ENCODE data around the gene DUSP3. TPM values are rescaled to one million over a fixed set of nuclear protein-coding genes. Genes with fewer than 3 reads are reported as not detected.
"Not testable (repeated sequence)": the region's sequence is repeated elsewhere in the genome, so short reads cannot be mapped to it uniquely, and the experiment has no call there.

The DUSP3 gene
- total RNA-seq, 2 donors from 2014 or later: 15.5 to 19.0 TPM

DNA sequence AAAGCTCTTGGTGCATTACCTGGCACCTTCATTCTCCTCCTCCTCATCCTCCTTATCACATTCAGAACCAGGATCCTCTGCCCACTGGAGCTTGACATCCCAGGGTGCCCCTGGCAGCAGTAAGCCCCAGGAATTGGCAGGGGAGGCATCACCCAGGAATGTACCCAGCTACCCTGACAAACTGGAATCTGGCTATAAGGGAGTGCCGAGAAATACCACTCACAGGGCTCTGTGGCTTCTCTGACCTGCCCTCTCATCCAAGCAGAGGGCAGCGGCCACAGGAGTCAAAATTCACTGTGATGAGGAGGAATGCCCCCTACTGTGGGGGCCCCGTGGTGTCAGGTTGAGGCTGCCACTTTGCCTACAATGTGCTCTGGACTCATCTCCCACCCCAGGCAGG lies 34.6 kb upstream of the DUSP3 start:
- H3K4me1 Mint-ChIP-seq: no peaks in the 10 kb centered on the region
- ATAC-seq: no peak
- no peak overlapping the region for H3K4me3 Mint-ChIP-seq
- no peaks in the 10 kb centered on the region for H3K36me3 Mint-ChIP-seq (ENCODE audit: low read depth)
- H3K27ac Mint-ChIP-seq: no peak overlapping the region
- H3K9me3 ChIP-seq (ENCODE audit: control insufficient read depth, low read length, poor library complexity, severe bottlenecking): no peaks in the 10 kb centered on the region
- H3K27me3 Mint-ChIP-seq: peaks cover 20% of the 10 kb centered on the region
- no peak for DNase-seq

DNA sequence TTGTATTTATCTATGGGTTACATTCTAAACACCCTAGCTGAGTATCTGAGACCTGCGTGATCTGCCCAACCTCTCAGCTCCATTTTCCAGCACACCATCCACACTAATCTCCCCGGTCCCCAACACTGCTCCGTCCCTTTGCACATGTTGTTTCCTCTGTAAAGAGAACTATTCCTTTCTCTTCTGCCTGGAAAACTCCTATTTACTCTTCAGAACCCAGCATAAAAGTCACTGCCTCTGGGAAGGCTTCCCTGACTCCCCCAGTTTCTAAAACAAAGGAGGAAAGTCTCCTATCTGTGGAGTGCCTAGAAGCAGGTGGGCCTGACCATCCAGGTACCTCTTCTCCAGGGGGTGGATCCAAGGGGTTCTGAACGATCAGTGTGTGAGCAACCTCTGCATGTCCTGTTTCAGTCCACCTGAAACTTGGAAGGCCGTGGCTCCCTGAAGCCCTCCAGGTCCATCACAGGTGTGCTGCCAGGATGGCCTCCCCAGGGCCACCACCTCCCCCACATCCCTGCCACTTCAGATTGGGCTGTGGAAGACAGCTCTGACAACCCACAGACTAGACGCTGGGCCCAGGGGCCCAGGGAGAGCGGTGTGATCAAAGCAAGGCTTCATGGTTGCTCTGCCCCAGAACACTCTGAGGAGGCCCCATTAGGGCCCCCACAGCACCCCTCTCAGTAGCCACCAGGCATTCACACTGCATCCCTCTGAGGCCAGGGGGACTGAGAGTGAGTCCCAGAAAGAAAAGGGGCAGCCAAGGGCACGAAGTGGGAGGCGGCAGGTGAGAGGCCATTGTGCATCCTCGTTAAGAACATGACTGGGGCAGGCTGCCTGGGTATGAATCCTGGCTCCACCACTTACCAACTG lies 33.9 kb upstream of the DUSP3 start:
- Mint-ChIP-seq H3K4me3 (no peak overlapping the region), H3K4me1 (no peaks in the 10 kb centered on the region), H3K27ac (no peak overlapping the region), H3K27me3 (peaks cover 20% of the 10 kb centered on the region), H3K36me3 (ENCODE audit: low read depth) (no peaks in the 10 kb centered on the region)
- H3K9me3 ChIP-seq (ENCODE audit: control insufficient read depth, low read length, poor library complexity, severe bottlenecking): no peaks in the 10 kb centered on the region
- no peak for ATAC-seq
- no peak for DNase-seq

DNA sequence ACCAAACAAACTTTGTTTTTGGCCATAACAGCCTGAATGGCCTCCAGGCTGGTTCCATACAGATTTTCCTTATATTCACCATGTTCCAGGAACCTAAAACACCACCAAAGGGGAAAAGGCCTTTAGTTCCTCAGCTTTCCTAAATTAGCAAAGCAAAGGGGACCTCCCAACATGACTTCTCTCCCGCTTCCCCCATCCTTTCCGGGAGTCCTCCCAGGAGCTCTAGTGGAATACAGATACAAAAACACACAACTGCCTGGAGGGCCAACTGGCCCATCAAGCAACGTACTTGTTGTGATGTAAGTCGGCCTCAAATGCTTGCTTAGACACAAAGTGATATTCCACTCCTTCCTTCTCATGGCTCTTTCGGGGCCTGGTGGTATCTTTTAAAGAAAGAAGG lies 32.0 kb upstream of the DUSP3 start:
- H3K27me3 Mint-ChIP-seq: peaks cover 20% of the 10 kb centered on the region
- no peak for DNase-seq
- no peak for ATAC-seq
- H3K36me3 Mint-ChIP-seq (ENCODE audit: low read depth): no peaks in the 10 kb centered on the region
- H3K4me1 Mint-ChIP-seq: no peaks in the 10 kb centered on the region
- no peaks in the 10 kb centered on the region for H3K9me3 ChIP-seq (ENCODE audit: control insufficient read depth, low read length, poor library complexity, severe bottlenecking)
- H3K4me3 Mint-ChIP-seq: no peak overlapping the region
- H3K27ac Mint-ChIP-seq: no peak overlapping the region

DNA sequence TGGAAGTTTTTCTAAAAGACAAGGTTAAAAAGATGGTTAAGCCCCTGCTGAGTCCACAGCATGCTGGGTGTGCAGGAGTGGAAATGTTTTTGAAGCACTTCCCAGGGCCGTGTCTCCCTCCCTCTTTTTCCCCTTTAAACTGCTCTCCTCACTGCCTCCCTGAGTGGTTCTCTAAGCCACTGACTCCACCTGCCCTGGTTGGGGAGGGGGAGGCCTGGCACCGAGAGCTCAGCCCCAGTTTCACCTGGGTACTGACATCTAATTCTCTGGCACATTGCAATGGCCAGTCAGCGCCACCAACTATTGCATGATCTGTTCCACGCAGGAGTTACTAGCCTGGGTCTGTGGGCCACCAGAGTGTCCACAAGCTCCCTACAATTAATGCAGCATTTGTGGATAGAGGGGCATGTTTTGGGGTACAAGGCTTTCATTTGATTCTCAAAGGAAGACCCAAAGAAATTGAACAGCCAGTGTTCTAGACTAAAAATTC lies 31.5 kb upstream of the DUSP3 start:
- ATAC-seq (no peak), DNase-seq (no peak)
- H3K27ac Mint-ChIP-seq: no peak overlapping the region
- H3K27me3 Mint-ChIP-seq: peaks cover 20% of the 10 kb centered on the region
- no peaks in the 10 kb centered on the region for H3K4me1 Mint-ChIP-seq
- no peak overlapping the region for H3K4me3 Mint-ChIP-seq
- no peaks in the 10 kb centered on the region for H3K36me3 Mint-ChIP-seq (ENCODE audit: low read depth)
- H3K9me3 ChIP-seq (ENCODE audit: control insufficient read depth, low read length, poor library complexity, severe bottlenecking): no peaks in the 10 kb centered on the region

DNA sequence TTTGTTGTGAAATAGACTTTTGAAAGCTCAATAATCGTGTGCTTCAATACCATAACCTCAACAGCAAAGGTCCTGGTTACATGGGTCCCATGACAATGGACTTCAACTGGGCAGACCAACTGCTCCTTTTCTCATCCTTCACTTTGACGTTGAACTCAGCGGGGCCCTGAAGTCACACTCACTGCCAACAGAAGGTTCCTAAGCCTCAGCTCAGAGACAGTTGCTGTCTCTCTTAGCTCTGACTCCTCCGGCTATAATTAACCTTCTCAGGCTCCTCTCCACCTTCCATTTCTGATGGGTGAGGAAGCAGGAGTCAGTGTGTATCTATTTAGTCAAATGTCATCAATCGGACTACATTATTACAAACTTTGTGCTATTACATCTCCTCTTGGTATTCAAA lies 30.3 kb upstream of the DUSP3 start:
- Mint-ChIP-seq H3K4me3 (no peak overlapping the region), H3K27ac (no peak overlapping the region), H3K27me3 (peaks cover 25% of the 10 kb centered on the region), H3K36me3 (ENCODE audit: low read depth) (no peaks in the 10 kb centered on the region), H3K4me1 (no peaks in the 10 kb centered on the region)
- DNase-seq (no peak), ATAC-seq (no peak)
- H3K9me3 ChIP-seq (ENCODE audit: control insufficient read depth, low read length, poor library complexity, severe bottlenecking): no peaks in the 10 kb centered on the region

DNA sequence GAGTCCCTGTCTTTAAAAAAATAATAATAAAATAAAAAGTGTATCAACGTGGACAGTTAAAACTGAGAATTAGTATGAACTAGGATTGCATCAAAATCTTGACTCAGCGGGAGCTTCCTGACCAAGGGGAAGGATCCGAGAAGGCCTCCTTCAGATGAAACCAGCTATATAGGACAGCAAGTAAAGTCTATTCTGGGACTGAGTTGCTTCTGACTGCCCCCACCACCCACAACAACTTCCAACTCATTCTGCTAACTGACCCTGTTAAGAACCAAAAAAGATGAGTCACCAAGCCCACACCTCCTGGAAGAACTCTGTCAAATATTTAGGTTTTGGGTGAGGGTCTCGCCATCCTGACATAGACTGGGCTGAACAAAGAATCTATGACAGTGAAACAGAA lies 29.3 kb upstream of the DUSP3 start:
- peaks cover 24% of the 10 kb centered on the region for H3K27me3 Mint-ChIP-seq

DNA sequence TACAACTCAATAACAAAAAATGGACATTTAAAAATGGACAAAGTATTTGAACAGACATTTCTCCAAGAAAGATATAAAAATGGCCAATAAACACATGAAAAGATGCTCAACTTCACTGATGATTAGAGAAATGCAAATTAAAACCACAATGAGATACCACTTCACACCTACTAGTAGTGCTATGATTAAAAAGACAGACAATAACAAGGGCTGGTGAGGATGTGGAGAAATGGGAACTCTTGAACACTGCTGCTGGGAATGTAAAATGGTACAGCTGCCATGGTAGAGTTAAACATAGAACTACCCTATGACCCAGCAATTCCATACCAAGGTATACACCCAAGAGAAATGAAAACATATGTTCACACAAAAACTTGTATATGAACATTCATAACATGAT lies 26.3 kb upstream of the DUSP3 start:
- no peak for ATAC-seq

More for the DNA sequence above, 29.3 kb upstream of the DUSP3 start:
- Mint-ChIP-seq H3K27ac (no peak overlapping the region), H3K36me3 (ENCODE audit: low read depth) (no peaks in the 10 kb centered on the region), H3K4me3 (no peak overlapping the region), H3K4me1 (no peaks in the 10 kb centered on the region)
- H3K9me3 ChIP-seq (ENCODE audit: control insufficient read depth, low read length, poor library complexity, severe bottlenecking): no peaks in the 10 kb centered on the region
- ATAC-seq (no peak), DNase-seq (no peak)

DNA sequence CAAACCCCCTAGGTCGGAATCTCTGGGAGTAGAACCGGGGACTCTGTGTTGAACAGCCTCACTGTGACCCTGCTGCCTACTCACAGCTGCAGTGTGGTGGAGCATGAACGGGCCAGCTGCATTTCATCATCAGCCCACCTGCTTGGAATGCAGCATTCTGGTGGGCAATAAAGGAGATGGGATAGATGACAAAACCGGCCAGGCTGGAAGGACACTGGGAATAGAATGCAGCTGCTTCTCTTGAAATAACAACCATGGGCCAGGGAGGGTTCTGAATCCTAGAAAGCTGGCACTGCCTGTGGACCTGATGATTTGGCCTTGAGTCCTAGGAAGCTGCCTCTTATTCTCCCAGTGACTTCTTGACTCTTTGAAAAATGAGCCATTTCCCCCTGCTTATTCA lies 25.0 kb upstream of the DUSP3 start:
- H3K9me3 ChIP-seq (ENCODE audit: control insufficient read depth, low read length, poor library complexity, severe bottlenecking): no peaks in the 10 kb centered on the region
- no peak for DNase-seq
- no peak for ATAC-seq
- no peaks in the 10 kb centered on the region for H3K36me3 Mint-ChIP-seq (ENCODE audit: low read depth)
- no peak overlapping the region for H3K27ac Mint-ChIP-seq
- no peak overlapping the region for H3K4me3 Mint-ChIP-seq
- peaks cover 20% of the 10 kb centered on the region for H3K27me3 Mint-ChIP-seq
- H3K4me1 Mint-ChIP-seq: no peaks in the 10 kb centered on the region

More for the DNA sequence above, 26.3 kb upstream of the DUSP3 start:
- Mint-ChIP-seq H3K27ac (no peak overlapping the region), H3K27me3 (peaks cover 20% of the 10 kb centered on the region), H3K36me3 (ENCODE audit: low read depth) (no peaks in the 10 kb centered on the region), H3K4me1 (no peaks in the 10 kb centered on the region), H3K4me3 (no peak overlapping the region)
- H3K9me3 ChIP-seq (ENCODE audit: control insufficient read depth, low read length, poor library complexity, severe bottlenecking): no peaks in the 10 kb centered on the region
- no peak for DNase-seq

DNA sequence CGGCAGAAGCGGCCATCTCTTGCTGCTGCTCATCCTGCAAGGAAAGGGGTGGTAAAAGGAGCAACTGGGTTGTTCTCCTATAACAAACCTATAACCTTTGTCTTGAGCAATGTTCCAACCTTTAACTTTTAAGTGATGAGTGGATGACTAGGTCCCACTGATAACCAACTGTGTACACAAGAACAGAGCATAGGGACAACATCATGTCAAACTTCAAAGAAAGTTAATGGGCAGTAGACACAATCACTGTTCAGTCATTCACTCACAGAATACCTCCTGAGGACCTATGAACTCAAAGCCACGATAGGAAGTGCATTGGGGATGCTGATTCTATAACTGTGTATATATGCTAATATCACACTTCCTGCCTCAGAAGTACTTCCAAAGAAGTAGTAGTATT lies 23.1 kb upstream of the DUSP3 start:
- H3K9me3 ChIP-seq (ENCODE audit: control insufficient read depth, low read length, poor library complexity, severe bottlenecking): no peaks in the 10 kb centered on the region
- no peak for DNase-seq
- H3K36me3 Mint-ChIP-seq (ENCODE audit: low read depth): no peaks in the 10 kb centered on the region
- peaks cover 29% of the 10 kb centered on the region for H3K27me3 Mint-ChIP-seq
- no peak overlapping the region for H3K4me3 Mint-ChIP-seq
- no peaks in the 10 kb centered on the region for H3K4me1 Mint-ChIP-seq
- no peak overlapping the region for H3K27ac Mint-ChIP-seq
- no peak for ATAC-seq

DNA sequence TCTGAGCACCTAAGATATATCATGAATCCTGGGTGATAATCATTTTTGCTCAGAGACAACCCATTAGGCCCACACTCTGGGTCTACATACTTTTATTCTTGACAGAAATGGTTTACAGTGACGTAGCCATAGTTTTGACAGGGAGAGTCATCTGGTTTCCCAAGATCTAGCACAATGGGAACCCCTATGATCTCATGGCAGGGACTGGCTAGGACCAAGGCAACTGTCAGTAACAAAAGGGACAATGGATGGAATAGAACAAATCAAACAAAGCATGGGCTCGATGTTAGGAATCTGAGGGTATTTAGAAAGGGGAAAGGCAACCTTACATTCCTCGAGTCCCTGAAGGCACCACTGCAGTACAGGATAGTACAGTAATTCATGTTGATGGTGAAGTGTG lies 22.0 kb upstream of the DUSP3 start:
- no peak overlapping the region for H3K27ac Mint-ChIP-seq
- H3K36me3 Mint-ChIP-seq (ENCODE audit: low read depth): no peaks in the 10 kb centered on the region
- peaks cover 36% of the 10 kb centered on the region for H3K27me3 Mint-ChIP-seq
- H3K4me1 Mint-ChIP-seq: no peaks in the 10 kb centered on the region
- no peaks in the 10 kb centered on the region for H3K9me3 ChIP-seq (ENCODE audit: control insufficient read depth, low read length, poor library complexity, severe bottlenecking)
- no peak for DNase-seq
- no peak overlapping the region for H3K4me3 Mint-ChIP-seq
- ATAC-seq: no peak

DNA sequence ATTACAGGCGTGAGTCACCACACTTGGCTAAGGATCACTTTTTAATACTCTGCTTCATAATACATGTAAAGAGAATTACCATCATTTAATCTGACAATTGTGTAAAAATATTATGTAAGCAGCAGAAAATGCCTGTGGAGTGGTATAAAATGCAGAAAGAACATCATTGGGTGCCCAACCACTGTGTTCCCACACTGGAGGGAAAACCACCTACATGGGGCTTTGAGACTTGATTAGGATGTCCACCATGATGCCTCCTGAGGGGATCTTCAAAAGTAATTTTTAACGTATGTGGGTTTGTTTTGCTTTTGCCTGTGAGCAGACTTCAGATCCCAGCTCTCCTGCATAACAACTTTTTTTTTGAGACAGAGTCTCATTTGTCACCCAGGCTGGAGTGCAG lies 20.3 kb upstream of the DUSP3 start:
- no peaks in the 10 kb centered on the region for H3K9me3 ChIP-seq (ENCODE audit: control insufficient read depth, low read length, poor library complexity, severe bottlenecking)
- Mint-ChIP-seq H3K27me3 (peaks cover 38% of the 10 kb centered on the region), H3K36me3 (ENCODE audit: low read depth) (no peaks in the 10 kb centered on the region), H3K27ac (no peak overlapping the region), H3K4me1 (no peaks in the 10 kb centered on the region), H3K4me3 (no peak overlapping the region)
- DNase-seq (no peak), ATAC-seq (no peak)

DNA sequence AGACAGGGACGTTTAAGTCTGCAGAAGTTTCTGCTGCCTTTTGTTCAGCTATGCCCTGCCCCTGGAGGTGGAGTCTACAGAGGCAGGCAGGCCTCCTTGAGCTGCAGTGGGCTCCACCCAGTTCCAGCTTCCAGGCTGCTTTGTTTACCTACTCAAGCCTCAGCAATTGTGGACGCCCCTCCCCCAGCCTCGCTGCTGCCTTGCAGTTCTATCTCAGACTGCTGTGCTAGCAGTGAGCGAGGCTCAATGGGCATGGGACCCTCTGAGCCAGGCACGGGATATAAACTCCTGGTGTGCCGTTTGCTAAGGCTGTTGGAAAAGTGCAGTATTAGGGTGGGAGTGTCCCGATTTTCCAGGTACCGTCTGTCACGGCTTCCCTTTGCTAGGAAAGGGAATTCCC lies 19.2 kb upstream of the DUSP3 start:
- H3K27ac Mint-ChIP-seq; H3K9me3 ChIP-seq (ENCODE audit: control insufficient read depth, low read length, poor library complexity, severe bottlenecking); H3K4me1 Mint-ChIP-seq; DNase-seq; H3K36me3 Mint-ChIP-seq (ENCODE audit: low read depth); ATAC-seq; H3K4me3 Mint-ChIP-seq: not testable (repeated sequence)
- H3K27me3 Mint-ChIP-seq: peaks cover 34% of the 10 kb centered on the region

DNA sequence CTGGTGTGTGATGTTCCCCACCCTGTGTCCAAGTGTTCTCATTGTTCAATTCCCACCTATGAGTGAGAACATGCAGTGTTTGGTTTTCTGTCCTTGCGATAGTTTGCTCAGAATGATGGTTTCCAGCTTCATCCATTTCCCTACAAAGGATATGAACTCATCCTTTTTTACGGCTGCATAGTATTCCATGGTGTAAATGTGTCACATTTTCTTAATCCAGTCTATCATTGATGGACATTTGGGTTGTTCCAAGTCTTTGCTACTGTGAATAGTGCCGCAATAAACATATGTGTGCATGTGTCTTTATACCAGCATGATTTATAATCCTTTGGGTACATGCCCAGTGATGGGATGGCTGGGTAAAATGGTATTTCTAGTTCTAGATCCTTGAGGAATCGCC lies 13.9 kb upstream of the DUSP3 start:
- H3K27ac Mint-ChIP-seq; H3K4me3 Mint-ChIP-seq; ATAC-seq; H3K4me1 Mint-ChIP-seq; H3K9me3 ChIP-seq (ENCODE audit: control insufficient read depth, low read length, poor library complexity, severe bottlenecking); H3K36me3 Mint-ChIP-seq (ENCODE audit: low read depth); DNase-seq: not testable (repeated sequence)
- H3K27me3 Mint-ChIP-seq: peaks cover 35% of the 10 kb centered on the region

DNA sequence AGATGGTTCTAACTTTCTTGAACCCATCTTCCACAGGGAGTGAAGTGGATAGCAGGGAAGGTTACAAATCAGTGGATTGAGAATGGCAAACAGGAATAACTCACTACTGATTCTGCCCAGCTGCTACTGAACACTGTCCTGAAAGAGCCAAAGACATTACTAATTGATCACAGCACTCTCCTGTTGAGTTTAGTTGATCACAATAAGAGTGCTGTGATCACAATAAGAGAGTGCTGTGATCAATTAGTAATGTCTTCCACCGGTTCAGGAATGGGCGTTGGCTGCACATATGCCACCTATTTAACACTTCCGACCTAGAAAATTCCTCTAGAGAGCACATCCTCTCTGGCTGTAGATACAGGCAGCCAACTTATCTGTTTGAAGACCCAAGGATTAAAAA lies 12.8 kb upstream of the DUSP3 start:
- DNase-seq: no peak
- Mint-ChIP-seq H3K27ac (no peak overlapping the region), H3K4me3 (peak overlapping the region; percentile 5), H3K4me1 (peaks cover 3% of the 10 kb centered on the region), H3K27me3 (peaks cover 29% of the 10 kb centered on the region), H3K36me3 (ENCODE audit: low read depth) (peaks cover 2% of the 10 kb centered on the region)
- no peaks in the 10 kb centered on the region for H3K9me3 ChIP-seq (ENCODE audit: control insufficient read depth, low read length, poor library complexity, severe bottlenecking)
- peak; percentile 49 for ATAC-seq

All from T-helper 17 cell (primary cell).